GM23338 (cell line): ENCODE results near the gene MAP4. TPM values are rescaled to one million over a fixed set of nuclear protein-coding genes. Genes with fewer than 3 reads are reported as not detected.

Experiments used
- ATAC-seq: fragments of 200-7000 bp; cut with Tn5 transposase; 3 replicates; pipeline ENCODE4 v1.9.1; 2020
- DNase-seq: peaks from one replicate; pipeline ENCODE4 v3.0.0-alpha.2; 2015; ENCODE audit warnings: low spot score
- H2AFZ ChIP-seq: fragments of 200-600 bp; sonication (generic); 2 replicates; pipeline ENCODE4 v1.8.0; 2016; ENCODE audit warnings: antibody characterized with exemption, mild to moderate bottlenecking, moderate library complexity
- H3F3A ChIP-seq: fragments of 200-600 bp; sonication (generic); replicated peaks from 2 replicates; pipeline ENCODE4 v1.8.0; 2017; ENCODE audit warnings: antibody characterized with exemption, mixed run types, low read depth
- H3K27ac ChIP-seq: fragments of 200-600 bp; sonication (generic); 2 replicates; pipeline ENCODE4 v1.6.1; 2016; ENCODE audit warnings: low read depth
- H3K27me3 ChIP-seq: fragments of 200-600 bp; sonication (generic); 2 replicates; pipeline ENCODE4 v1.8.0; 2016; ENCODE audit warnings: mild to moderate bottlenecking, mixed run types, moderate library complexity; ENCODE audit not compliant: insufficient read depth
- H3K36me3 ChIP-seq: fragments of 200-600 bp; sonication (generic); 2 replicates; pipeline ENCODE4 v1.8.0; 2016; ENCODE audit warnings: mild to moderate bottlenecking; ENCODE audit not compliant: insufficient read depth
- H3K4me1 ChIP-seq: fragments of 200-600 bp; sonication (generic); 2 replicates; pipeline ENCODE4 v1.8.0; 2016; ENCODE audit warnings: mild to moderate bottlenecking, moderate library complexity; ENCODE audit not compliant: insufficient read depth
- H3K4me2 ChIP-seq: fragments of 200-600 bp; sonication (generic); 2 replicates; pipeline ENCODE4 v1.7.1; 2017; ENCODE audit warnings: mixed run types
- H3K4me3 ChIP-seq: fragments of 200-600 bp; sonication (generic); 2 replicates; pipeline ENCODE4 v1.6.1; 2016; ENCODE audit warnings: mixed run types
- H3K79me2 ChIP-seq: fragments of 200-600 bp; sonication (generic); replicated peaks from 2 replicates; pipeline ENCODE4 v1.8.0; 2017; ENCODE audit warnings: mild to moderate bottlenecking; ENCODE audit not compliant: insufficient read depth
- H3K9me2 ChIP-seq: fragments of 200-600 bp; sonication (generic); 2 replicates; pipeline ENCODE4 v1.8.0; 2017; ENCODE audit not compliant: insufficient read depth
- H4K20me1 ChIP-seq: fragments of 200-600 bp; sonication (generic); replicated peaks from 2 replicates; pipeline ENCODE4 v1.8.0; 2017; ENCODE audit warnings: mild to moderate bottlenecking; ENCODE audit not compliant: insufficient read depth
- H3K27ac Mint-ChIP-seq: 2 replicates; pipeline ENCODE4 v1.8.0; 2020; ENCODE audit warnings: inconsistent platforms, mild to moderate bottlenecking, moderate library complexity, mixed read lengths
- H3K27me3 Mint-ChIP-seq: 3 replicates; pipeline ENCODE4 v1.8.0; 2022; ENCODE audit warnings: low read depth, mild to moderate bottlenecking, moderate library complexity, mixed read lengths, inconsistent platforms; ENCODE audit not compliant: insufficient read depth, poor library complexity
- H3K36me3 Mint-ChIP-seq: 3 replicates; pipeline ENCODE4 v1.8.0; 2021; ENCODE audit warnings: low read depth, mild to moderate bottlenecking, inconsistent platforms, moderate library complexity, mixed read lengths
- H3K4me1 Mint-ChIP-seq: 3 replicates; pipeline ENCODE4 v1.8.0; 2020; ENCODE audit warnings: mild to moderate bottlenecking, inconsistent platforms, mixed read lengths
- H3K4me3 Mint-ChIP-seq: 3 replicates; pipeline ENCODE4 v1.8.0; 2021; ENCODE audit warnings: moderate library complexity, mild to moderate bottlenecking, inconsistent platforms, mixed read lengths
- H3K9me3 Mint-ChIP-seq: 3 replicates; pipeline ENCODE4 v1.8.0; 2020; ENCODE audit warnings: moderate library complexity, mild to moderate bottlenecking, inconsistent platforms, mixed read lengths
- CTCF ChIP-seq, 2 experiments: fragments of 200-600 bp in 1 of 2; sonication (generic) in 1 of 2; conservative IDR thresholded peaks; 2 replicates each; pipeline versions ENCODE4 v1.5.1 to v1.6.1; 2016 to 2017; ENCODE audit warnings: antibody characterized with exemption in 2 of 2, low read depth in 2 of 2, mild to moderate bottlenecking in 2 of 2, moderate library complexity in 1 of 2
- ETS1 ChIP-seq: IDR thresholded peaks from 2 replicates; pipeline ENCODE4 v1.6.1; 2016; ENCODE audit warnings: antibody characterized with exemption
- EZH2phosphoT487 ChIP-seq: fragments of 200-600 bp; sonication (generic); IDR thresholded peaks from one replicate; pipeline ENCODE4 v1.8.1; 2018; ENCODE audit warnings: antibody characterized with exemption; ENCODE audit not compliant: unreplicated experiment
- JUNB ChIP-seq: IDR thresholded peaks from one replicate; pipeline ENCODE4 v1.6.1; 2016; ENCODE audit warnings: antibody characterized with exemption; ENCODE audit not compliant: unreplicated experiment
- POLR2AphosphoS5 ChIP-seq: IDR thresholded peaks from 2 replicates; pipeline ENCODE4 v1.6.1; 2016; ENCODE audit warnings: antibody characterized with exemption, low read depth
- ZNF114 ChIP-seq: fragments of 250-450 bp; sonication (Bioruptor Pico); IDR thresholded peaks from 2 replicates; pipeline ENCODE4 v1.5.0; 2020; ENCODE audit warnings: mild to moderate bottlenecking, moderate library complexity
- ZNF331 ChIP-seq: fragments of 250-450 bp; sonication (Bioruptor Pico); IDR thresholded peaks from 2 replicates; pipeline ENCODE4 v1.5.0; 2020; ENCODE audit warnings: low read depth, mild to moderate bottlenecking, moderate library complexity
- ZNF462 ChIP-seq: fragments of 250-450 bp; sonication (Bioruptor Pico); IDR thresholded peaks from 2 replicates; pipeline ENCODE4 v1.5.0; 2020; ENCODE audit warnings: mild to moderate bottlenecking, moderate library complexity
- polyA plus RNA-seq: library from polyadenylated mRNA; unstranded; fragments of >200 nt; fragmentation: Nextera tagmentation; extraction: Ambion mirVana; gene quantifications from 2 replicates; pipeline ENCODE4 v1.2.1, GENCODE V29; 2016
- total RNA-seq: library from RNA; depleted of rRNA; stranded (reverse); fragments of >200 nt; shearing (Covaris generic); gene quantifications from 2 replicates; pipeline ENCODE4 v1.2.3, GENCODE V29; 2014

Gene MAP4
- total and polyA plus RNA-seq, 2 experiments from 2014 or later, result 103 to 113 TPM

GRCh38 chr3:47867451-47868044 lies 148.7 kb downstream of the MAP4 start:
- Histone ChIP-seq H4K20me1 (peaks cover 4% of the 10 kb centered on the region; the same call in 1 of the 2 replicates), H3K27me3 (no peaks in the 10 kb centered on the region), H3F3A (0 out of 2 replicates have a peak, but pooled peaks cover 7% of the 10 kb centered on the region), H3K4me1 (no peaks in the 10 kb centered on the region), H3K27ac (no peak overlapping the region), H3K9me2 (no peaks in the 10 kb centered on the region), H3K79me2 (no peaks in the 10 kb centered on the region), H3K4me2 (no peak overlapping the region), H3K4me3 (no peak overlapping the region), H3K36me3 (peaks cover 25% of the 10 kb centered on the region), H2AFZ (no peak overlapping the region)
- Mint-ChIP-seq H3K9me3 (no peaks in the 10 kb centered on the region), H3K36me3 (peaks cover 60% of the 10 kb centered on the region), H3K27ac (no peak overlapping the region; the same call in 1 of the 2 replicates), H3K4me1 (no peaks in the 10 kb centered on the region), H3K27me3 (peaks cover 6% of the 10 kb centered on the region), H3K4me3 (no peak overlapping the region)
- ATAC-seq (no peak), DNase-seq (no peak)
- TF ChIP-seq POLR2AphosphoS5, result no peak
- no peak for TF ChIP-seq ZNF331 (CRISPR knock-in tag)
- TF ChIP-seq EZH2phosphoT487, result no peak
- no peak for TF ChIP-seq ZNF114 (CRISPR knock-in tag)
- TF ChIP-seq ZNF462 (CRISPR knock-in tag), result no peak

GRCh38 chr3:47865192-47865591 lies 151.0 kb downstream of the MAP4 start:
- no peak overlapping the region for H3K4me3 ChIP-seq
- Mint-ChIP-seq H3K27ac (0 out of 2 replicates have a peak overlapping the region, but pooled peaks have one; percentile 10), H3K36me3 (peaks cover 46% of the 10 kb centered on the region), H3K4me1 (no peaks in the 10 kb centered on the region), H3K27me3 (peaks cover 6% of the 10 kb centered on the region), H3K9me3 (no peaks in the 10 kb centered on the region), H3K4me3 (no peak overlapping the region)
- H3K4me2 ChIP-seq, result no peak overlapping the region
- H3K27me3 ChIP-seq, result no peaks in the 10 kb centered on the region
- peak overlapping the region; percentile 55; the same call in 1 of the 2 replicates for H3K27ac ChIP-seq
- 0 out of 2 replicates have a peak, but pooled peaks cover 7% of the 10 kb centered on the region for H3F3A ChIP-seq
- no peaks in the 10 kb centered on the region for H3K9me2 ChIP-seq
- ATAC-seq (peak; percentile 72), DNase-seq (no peak)
- H3K36me3 ChIP-seq, result peaks cover 18% of the 10 kb centered on the region; the same call in 1 of the 2 replicates
- peaks cover 4% of the 10 kb centered on the region; the same call in 1 of the 2 replicates for H4K20me1 ChIP-seq
- no peak overlapping the region for H2AFZ ChIP-seq
- no peaks in the 10 kb centered on the region for H3K79me2 ChIP-seq
- H3K4me1 ChIP-seq, result no peaks in the 10 kb centered on the region
- TF ChIP-seq JUNB (no peak), ETS1 (no peak), CTCF (conservative IDR thresholded peaks at IDR 0.05; ENCODE audit: low read depth in 2 of 2) (peak; percentile 15 to 34; a peak in 1 of 4 replicates), POLR2AphosphoS5 (no peak), ZNF114 (CRISPR knock-in tag) (no peak), ZNF331 (CRISPR knock-in tag) (no peak), EZH2phosphoT487 (no peak)
